ENCODE measurements around the gene KRT86.

The KRT86 gene

GRCh38 chr12:52327830-52328500 is 53.5 kb downstream of the KRT86 start:
- Histone ChIP-seq H3K27ac (ENCODE audit: low read depth, low read length) (no peak overlapping the region), H4K20me1 (ENCODE audit: control insufficient read depth, insufficient read depth, low read depth, low read length) (no peaks in the 10 kb centered on the region), H3K4me1 (ENCODE audit: control insufficient read depth, low read length) (no peaks in the 10 kb centered on the region), H3K4me3 (ENCODE audit: low read length) (no peak overlapping the region), H3K9me3 (ENCODE audit: control insufficient read depth, insufficient read depth, low read length) (no peaks in the 10 kb centered on the region), H3K79me2 (ENCODE audit: control insufficient read depth, low read length) (no peaks in the 10 kb centered on the region), H3F3A (ENCODE audit: control insufficient read depth, insufficient read depth) (no peaks in the 10 kb centered on the region), H3K9me2 (replicated peaks; ENCODE audit: control insufficient read depth, low read length) (no peaks in the 10 kb centered on the region), H3K27me3 (ENCODE audit: control insufficient read depth, low read length) (peaks cover 25% of the 10 kb centered on the region; the same call in 1 of the 2 replicates), H3K36me3 (ENCODE audit: control insufficient read depth, low read length) (no peaks in the 10 kb centered on the region), H3K4me2 (ENCODE audit: low read length) (no peak overlapping the region)
- no peak for TF ChIP-seq EZH2phosphoT487 (IDR thresholded peaks at IDR 0.05; ENCODE audit: borderline replicate concordance, low read length)
- TF ChIP-seq, protein P1, sequence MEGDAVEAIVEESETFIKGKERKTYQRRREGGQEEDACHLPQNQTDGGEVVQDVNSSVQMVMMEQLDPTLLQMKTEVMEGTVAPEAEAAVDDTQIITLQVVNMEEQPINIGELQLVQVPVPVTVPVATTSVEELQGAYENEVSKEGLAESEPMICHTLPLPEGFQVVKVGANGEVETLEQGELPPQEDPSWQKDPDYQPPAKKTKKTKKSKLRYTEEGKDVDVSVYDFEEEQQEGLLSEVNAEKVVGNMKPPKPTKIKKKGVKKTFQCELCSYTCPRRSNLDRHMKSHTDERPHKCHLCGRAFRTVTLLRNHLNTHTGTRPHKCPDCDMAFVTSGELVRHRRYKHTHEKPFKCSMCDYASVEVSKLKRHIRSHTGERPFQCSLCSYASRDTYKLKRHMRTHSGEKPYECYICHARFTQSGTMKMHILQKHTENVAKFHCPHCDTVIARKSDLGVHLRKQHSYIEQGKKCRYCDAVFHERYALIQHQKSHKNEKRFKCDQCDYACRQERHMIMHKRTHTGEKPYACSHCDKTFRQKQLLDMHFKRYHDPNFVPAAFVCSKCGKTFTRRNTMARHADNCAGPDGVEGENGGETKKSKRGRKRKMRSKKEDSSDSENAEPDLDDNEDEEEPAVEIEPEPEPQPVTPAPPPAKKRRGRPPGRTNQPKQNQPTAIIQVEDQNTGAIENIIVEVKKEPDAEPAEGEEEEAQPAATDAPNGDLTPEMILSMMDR (IDR thresholded peaks at IDR 0.05; ENCODE audit: low read depth, low read length, poor library complexity, severe bottlenecking) = peak; percentile 8

DNA sequence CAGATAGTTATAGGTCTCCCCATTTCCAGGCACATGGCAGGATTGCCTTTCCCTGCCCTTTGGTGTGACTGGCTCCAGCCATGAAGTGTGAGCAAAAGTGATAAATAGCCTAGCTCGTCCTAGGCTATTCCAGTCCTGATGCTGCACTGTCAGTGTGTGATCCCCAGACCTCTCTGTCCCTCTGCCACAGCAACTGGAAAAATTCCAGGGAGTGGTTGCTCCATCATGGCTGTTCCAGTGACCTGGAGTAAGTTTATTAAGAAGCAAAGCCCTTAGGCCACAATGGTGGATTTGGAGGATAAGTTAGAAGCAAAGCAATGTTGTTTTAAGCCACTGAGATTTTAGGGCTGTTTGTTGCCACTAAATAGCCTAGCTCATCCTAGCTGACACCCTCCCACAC is 56.6 kb downstream of the KRT86 start:
- H3K9me2 ChIP-seq (replicated peaks; ENCODE audit: control insufficient read depth, low read length) = no peaks in the 10 kb centered on the region
- no peaks in the 10 kb centered on the region for H3K4me1 ChIP-seq (ENCODE audit: control insufficient read depth, low read length)
- no peaks in the 10 kb centered on the region for H3K9me3 ChIP-seq (ENCODE audit: control insufficient read depth, insufficient read depth, low read length)
- H3K36me3 ChIP-seq (ENCODE audit: control insufficient read depth, low read length) = no peaks in the 10 kb centered on the region
- H4K20me1 ChIP-seq (ENCODE audit: control insufficient read depth, insufficient read depth, low read depth, low read length) = no peaks in the 10 kb centered on the region
- H3K79me2 ChIP-seq (ENCODE audit: control insufficient read depth, low read length) = no peaks in the 10 kb centered on the region
- no peak overlapping the region for H3K4me3 ChIP-seq (ENCODE audit: low read length)
- no peaks in the 10 kb centered on the region for H3F3A ChIP-seq (ENCODE audit: control insufficient read depth, insufficient read depth)
- H3K4me2 ChIP-seq (ENCODE audit: low read length) = no peak overlapping the region
- H3K27me3 ChIP-seq (ENCODE audit: control insufficient read depth, low read length) = peaks cover 17% of the 10 kb centered on the region; the same call in 1 of the 2 replicates
- H3K27ac ChIP-seq (ENCODE audit: low read depth, low read length) = no peak overlapping the region
- TF ChIP-seq, protein P1 (IDR thresholded peaks at IDR 0.05; ENCODE audit: low read depth, low read length, poor library complexity, severe bottlenecking) = no peak
- no peak for TF ChIP-seq EZH2phosphoT487 (IDR thresholded peaks at IDR 0.05; ENCODE audit: borderline replicate concordance, low read length)

- Histone ChIP-seq H3K27ac (ENCODE audit: low read depth, low read length) (no peak overlapping the region), H3F3A (ENCODE audit: control insufficient read depth, insufficient read depth) (no peaks in the 10 kb centered on the region), H3K79me2 (ENCODE audit: control insufficient read depth, low read length) (no peaks in the 10 kb centered on the region), H3K4me2 (ENCODE audit: low read length) (no peak overlapping the region), H3K36me3 (ENCODE audit: control insufficient read depth, low read length) (no peaks in the 10 kb centered on the region), H3K9me2 (replicated peaks; ENCODE audit: control insufficient read depth, low read length) (no peaks in the 10 kb centered on the region), H3K4me1 (ENCODE audit: control insufficient read depth, low read length) (no peaks in the 10 kb centered on the region), H3K27me3 (ENCODE audit: control insufficient read depth, low read length) (peaks cover 17% of the 10 kb centered on the region; the same call in 1 of the 2 replicates), H4K20me1 (ENCODE audit: control insufficient read depth, insufficient read depth, low read depth, low read length) (no peaks in the 10 kb centered on the region), H3K9me3 (ENCODE audit: control insufficient read depth, insufficient read depth, low read length) (no peaks in the 10 kb centered on the region), H3K4me3 (ENCODE audit: low read length) (no peak overlapping the region)
- TF ChIP-seq, protein P1 (IDR thresholded peaks at IDR 0.05; ENCODE audit: low read depth, low read length, poor library complexity, severe bottlenecking) = no peak
- no peak for TF ChIP-seq EZH2phosphoT487 (IDR thresholded peaks at IDR 0.05; ENCODE audit: borderline replicate concordance, low read length)
Measured at GRCh38 chr12:52331833-52332232, 57.4 kb downstream of the KRT86 start.
